ENCODE results near the gene KCNJ9. TPM values are rescaled to one million over a fixed set of nuclear protein-coding genes. Genes with fewer than 3 reads are reported as not detected.

KCNJ9 gene
- polyA plus RNA-seq, 1 experiment: not detected

DNA sequence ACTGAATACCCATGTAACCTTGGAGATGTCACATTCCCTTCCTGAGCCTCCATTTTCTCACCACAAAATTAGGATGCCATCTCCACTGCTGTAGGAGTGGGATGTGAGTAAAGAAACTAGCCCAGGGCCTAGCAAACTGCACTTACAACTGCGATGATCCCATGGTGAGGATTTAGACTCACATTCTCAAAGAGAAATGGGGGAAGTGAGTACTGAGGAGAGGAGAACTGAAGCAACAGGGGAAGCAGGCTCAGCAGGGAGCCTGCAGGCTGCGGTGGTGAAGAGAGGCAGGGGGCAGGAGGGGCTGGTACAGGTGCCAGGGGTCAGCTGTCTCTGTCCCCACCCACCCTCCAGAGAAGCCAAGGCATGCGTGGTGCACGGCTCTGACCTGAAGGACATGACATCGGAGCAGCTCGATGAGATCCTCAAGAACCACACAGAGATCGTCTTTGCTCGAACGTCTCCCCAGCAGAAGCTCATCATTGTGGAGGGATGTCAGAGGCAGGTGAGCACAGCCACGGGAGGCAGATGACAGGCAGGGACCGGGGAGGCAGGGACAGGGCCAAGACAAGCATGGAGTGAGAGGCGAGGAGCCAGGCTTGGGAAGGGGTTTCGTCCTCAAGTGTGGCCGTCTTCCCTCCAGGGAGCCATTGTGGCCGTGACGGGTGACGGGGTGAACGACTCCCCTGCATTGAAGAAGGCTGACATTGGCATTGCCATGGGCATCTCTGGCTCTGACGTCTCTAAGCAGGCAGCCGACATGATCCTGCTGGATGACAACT lies 53.6 kb downstream of the KCNJ9 start:
- TF ChIP-seq CTCF (IDR thresholded peaks at IDR 0.05; ENCODE audit: insufficient read depth, low read depth, low read length): no peak
- ChIA-PET CTCF (no interaction called here), POLR2A (no interaction called here)
- Histone ChIP-seq H3K36me3 (ENCODE audit: control insufficient read depth, insufficient read depth, low read length) (no peaks in the 10 kb centered on the region), H3K4me3 (ENCODE audit: low read depth, low read length) (no peak overlapping the region), H3K27me3 (ENCODE audit: control insufficient read depth, insufficient read depth, low read length) (peaks cover 3% of the 10 kb centered on the region)
- no peak for DNase-seq (ENCODE audit: low read depth)

DNA sequence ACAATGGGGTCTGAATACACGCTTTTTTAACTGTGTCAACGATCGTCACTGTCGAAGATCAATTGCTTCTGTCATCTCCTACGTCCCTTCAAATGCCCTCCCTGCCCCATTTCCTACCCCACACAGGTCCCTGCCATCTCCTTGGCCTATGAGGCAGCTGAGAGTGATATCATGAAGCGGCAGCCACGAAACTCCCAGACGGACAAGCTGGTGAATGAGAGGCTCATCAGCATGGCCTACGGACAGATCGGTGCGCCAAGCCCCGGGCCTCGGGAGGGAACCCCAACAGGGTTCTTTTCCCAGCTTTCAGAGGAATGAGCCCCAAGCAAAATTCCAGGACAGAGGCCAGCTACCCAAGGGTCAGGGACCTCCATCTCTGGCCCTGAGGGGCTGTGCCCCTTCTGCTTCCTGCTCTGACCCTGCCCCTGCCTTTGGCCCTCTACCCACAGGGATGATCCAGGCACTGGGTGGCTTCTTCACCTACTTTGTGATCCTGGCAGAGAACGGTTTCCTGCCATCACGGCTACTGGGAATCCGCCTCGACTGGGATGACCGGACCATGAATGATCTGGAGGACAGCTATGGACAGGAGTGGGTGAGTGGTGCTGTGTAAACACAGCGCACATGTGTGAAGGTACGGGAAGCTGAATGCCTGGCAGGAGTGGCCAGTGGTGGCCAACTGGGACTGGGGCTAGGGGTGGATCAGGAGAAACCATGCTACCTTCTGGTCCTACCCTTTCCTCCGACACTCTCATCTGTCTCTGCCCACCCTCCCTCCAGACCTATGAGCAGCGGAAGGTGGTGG lies 55.0 kb downstream of the KCNJ9 start:
- Histone ChIP-seq H3K36me3 (ENCODE audit: control insufficient read depth, insufficient read depth, low read length) (no peaks in the 10 kb centered on the region), H3K27me3 (ENCODE audit: control insufficient read depth, insufficient read depth, low read length) (peaks cover 3% of the 10 kb centered on the region), H3K4me3 (ENCODE audit: low read depth, low read length) (no peak overlapping the region)
- POLR2A ChIA-PET: no interaction called here
- DNase-seq (ENCODE audit: low read depth): no peak
- CTCF ChIA-PET: interaction anchor here (1.0 kb wide), 2 partner anchors 27 to 33 kb away, joined by 3 to 4 read pairs; no protein-coding TSS in a partner anchor
- no peak for TF ChIP-seq CTCF (IDR thresholded peaks at IDR 0.05; ENCODE audit: insufficient read depth, low read depth, low read length)

GRCh38 chr1:160136926-160137200 lies 55.5 kb downstream of the KCNJ9 start:
- ChIA-PET POLR2A (no interaction called here), CTCF (interaction anchor here (1.0 kb wide), 2 partner anchors 26 to 33 kb away, joined by 3 to 4 read pairs; no protein-coding TSS in a partner anchor)
- DNase-seq (ENCODE audit: low read depth): no peak
- Histone ChIP-seq H3K4me3 (ENCODE audit: low read depth, low read length) (no peak overlapping the region), H3K36me3 (ENCODE audit: control insufficient read depth, insufficient read depth, low read length) (no peaks in the 10 kb centered on the region), H3K27me3 (ENCODE audit: control insufficient read depth, insufficient read depth, low read length) (peaks cover 4% of the 10 kb centered on the region)
- TF ChIP-seq CTCF (IDR thresholded peaks at IDR 0.05; ENCODE audit: insufficient read depth, low read depth, low read length): no peak

DNA sequence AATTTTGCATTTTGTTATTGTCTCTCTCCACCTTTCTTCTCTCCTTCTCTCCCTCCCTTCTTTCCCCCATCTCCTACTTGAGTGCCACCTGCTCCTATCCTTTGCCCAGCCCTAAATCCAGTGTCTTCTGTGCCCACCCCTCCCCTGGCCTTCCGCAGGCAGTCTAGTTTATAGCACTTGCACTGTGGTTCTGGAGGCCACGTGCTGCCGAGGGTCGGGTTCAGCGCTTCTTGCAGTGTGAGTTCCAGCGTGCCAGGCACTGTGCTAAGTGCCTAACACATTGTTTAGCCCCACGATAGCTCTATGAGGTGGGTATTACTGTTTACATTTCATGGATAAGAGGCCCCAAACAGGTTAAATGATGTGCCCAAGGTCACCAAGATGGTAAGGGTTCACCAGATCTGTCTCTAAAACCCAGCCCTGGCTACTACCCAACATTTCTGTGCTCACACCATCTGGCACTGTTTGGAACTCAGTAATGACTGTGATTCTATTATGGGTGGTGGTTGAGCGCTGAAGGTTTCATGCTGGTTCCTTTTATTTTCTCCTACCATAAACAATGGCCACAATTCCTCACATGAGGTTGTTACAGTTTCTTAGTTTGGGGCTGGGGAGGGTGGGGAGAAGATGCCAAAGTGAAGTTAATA lies 56.0 kb downstream of the KCNJ9 start:
- Histone ChIP-seq H3K27me3 (ENCODE audit: control insufficient read depth, insufficient read depth, low read length) (peaks cover 4% of the 10 kb centered on the region), H3K4me3 (ENCODE audit: low read depth, low read length) (no peak overlapping the region), H3K36me3 (ENCODE audit: control insufficient read depth, insufficient read depth, low read length) (no peaks in the 10 kb centered on the region)
- DNase-seq (ENCODE audit: low read depth): no peak
- CTCF ChIA-PET: interaction anchor here (0.6 kb wide), 1 partner anchor 58 kb away, joined by 3 read pairs; no protein-coding TSS in a partner anchor
- no peak for TF ChIP-seq CTCF (IDR thresholded peaks at IDR 0.05; ENCODE audit: insufficient read depth, low read depth, low read length)
- POLR2A ChIA-PET: no interaction called here

- H3K36me3 ChIP-seq (ENCODE audit: control insufficient read depth, insufficient read depth, low read length): no peaks in the 10 kb centered on the region
- H3K4me3 ChIP-seq (ENCODE audit: low read depth, low read length): no peak overlapping the region
- DNase-seq (ENCODE audit: low read depth): no peak
- H3K27me3 ChIP-seq (ENCODE audit: control insufficient read depth, insufficient read depth, low read length): peaks cover 3% of the 10 kb centered on the region
- ChIA-PET POLR2A (no interaction called here), CTCF (interaction anchor here (0.8 kb wide), 1 partner anchor 9 kb away, joined by 3 read pairs; no protein-coding TSS in a partner anchor)
- no peak for TF ChIP-seq CTCF (IDR thresholded peaks at IDR 0.05; ENCODE audit: insufficient read depth, low read depth, low read length)
Measured at GRCh38 chr1:160139840-160140239, 58.5 kb downstream of the KCNJ9 start.

Measured in BJ (cell line).